Colonic mucosa (tissue), 4 donors: ENCODE measurements around the gene STARD13. TPM values are rescaled to one million over a fixed set of nuclear protein-coding genes. Genes with fewer than 3 reads are reported as not detected.
"Not testable (repeated sequence)": the region's sequence is repeated elsewhere in the genome, so short reads cannot be mapped to it uniquely, and the experiment has no call there.

Experiments used
- DNase-seq: peaks from one replicate; pipeline ENCODE4 v3.0.0-alpha.2; 2020
- H3K27ac ChIP-seq: fragments of 200-600 bp; one replicate; pipeline ENCODE4 v1.8.0; 2021
- H3K27me3 ChIP-seq: fragments of 200-600 bp; one replicate; pipeline ENCODE4 v1.8.0; 2021
- H3K36me3 ChIP-seq: fragments of 200-600 bp; one replicate; pipeline ENCODE4 v1.8.0; 2021
- H3K4me1 ChIP-seq: fragments of 200-600 bp; one replicate; pipeline ENCODE4 v1.8.0; 2021; ENCODE audit warnings: mild to moderate bottlenecking
- H3K4me3 ChIP-seq: fragments of 200-600 bp; one replicate; pipeline ENCODE4 v1.8.0; 2021
- H3K9ac ChIP-seq, 2 donors: one replicate each; pipeline ENCODE4 v1.7.0; 2013; ENCODE audit warnings: control low read depth in 2 of 2, low read depth in 2 of 2, low read length in 2 of 2
- H3K9me3 ChIP-seq: fragments of 200-600 bp; one replicate; pipeline ENCODE4 v1.8.0; 2021
- intact Hi-C: fragments of 100-400 bp; cut with DNase I; formaldehyde crosslinking; loops from one replicate; pipeline ENCODE4 v1.14.1; 2022
- total RNA-seq, 2 donors: library from RNA; stranded (reverse); fragmentation: NEBNext Ultra II Directional in 1 of 2; extraction: Animal tissue kit (Norgen Biotek cat#: 25700) in 1 of 2; gene quantifications; one replicate each; pipeline ENCODE4 v1.2.1, GENCODE V29; 2021
- TF ChIP-seq, protein P1 (sequence below): fragments of 200-600 bp; IDR thresholded peaks from one replicate; pipeline ENCODE4 v1.8.0; 2022; ENCODE audit warnings: antibody characterized with exemption, mild to moderate bottlenecking
- donor health status: healthy.
- donor health status: DM: no; HTN: no; CAD: no.
- donor health status: DM: no; HTN: no; CAD: no.

The STARD13 gene
- total RNA-seq, 2 donors from 2014 or later = 21.3 to 30.2 TPM

DNA sequence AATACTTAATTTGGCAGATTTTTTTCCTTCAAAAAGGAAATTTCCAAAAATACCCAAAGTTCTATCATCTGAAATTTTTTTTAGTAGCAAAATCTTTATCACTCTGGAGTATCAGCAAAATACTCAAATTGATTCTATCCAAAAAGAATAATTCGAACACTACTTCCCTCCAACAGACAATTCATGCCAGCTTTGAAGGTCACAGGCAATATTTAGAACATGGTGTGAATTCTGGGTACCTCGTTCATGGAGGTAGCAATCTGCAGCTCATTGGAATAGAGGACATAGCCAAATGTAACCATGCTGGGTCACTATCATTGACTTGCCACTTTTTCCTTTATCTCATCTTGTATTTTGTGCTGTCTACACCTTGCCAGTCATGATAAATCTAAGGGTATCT is 119.8 kb downstream of the STARD13 start:
- no peak for DNase-seq
- intact Hi-C loops = no loop called here
- no peak overlapping the region for H3K9ac ChIP-seq
- H3K4me3 ChIP-seq = no peak overlapping the region
- no peaks in the 10 kb centered on the region for H3K36me3 ChIP-seq
- no peaks in the 10 kb centered on the region for H3K9me3 ChIP-seq
- no peak overlapping the region for H3K27ac ChIP-seq
- no peaks in the 10 kb centered on the region for H3K27me3 ChIP-seq
- H3K4me1 ChIP-seq = no peaks in the 10 kb centered on the region
- TF ChIP-seq, protein P1, sequence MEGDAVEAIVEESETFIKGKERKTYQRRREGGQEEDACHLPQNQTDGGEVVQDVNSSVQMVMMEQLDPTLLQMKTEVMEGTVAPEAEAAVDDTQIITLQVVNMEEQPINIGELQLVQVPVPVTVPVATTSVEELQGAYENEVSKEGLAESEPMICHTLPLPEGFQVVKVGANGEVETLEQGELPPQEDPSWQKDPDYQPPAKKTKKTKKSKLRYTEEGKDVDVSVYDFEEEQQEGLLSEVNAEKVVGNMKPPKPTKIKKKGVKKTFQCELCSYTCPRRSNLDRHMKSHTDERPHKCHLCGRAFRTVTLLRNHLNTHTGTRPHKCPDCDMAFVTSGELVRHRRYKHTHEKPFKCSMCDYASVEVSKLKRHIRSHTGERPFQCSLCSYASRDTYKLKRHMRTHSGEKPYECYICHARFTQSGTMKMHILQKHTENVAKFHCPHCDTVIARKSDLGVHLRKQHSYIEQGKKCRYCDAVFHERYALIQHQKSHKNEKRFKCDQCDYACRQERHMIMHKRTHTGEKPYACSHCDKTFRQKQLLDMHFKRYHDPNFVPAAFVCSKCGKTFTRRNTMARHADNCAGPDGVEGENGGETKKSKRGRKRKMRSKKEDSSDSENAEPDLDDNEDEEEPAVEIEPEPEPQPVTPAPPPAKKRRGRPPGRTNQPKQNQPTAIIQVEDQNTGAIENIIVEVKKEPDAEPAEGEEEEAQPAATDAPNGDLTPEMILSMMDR = no peak

DNA sequence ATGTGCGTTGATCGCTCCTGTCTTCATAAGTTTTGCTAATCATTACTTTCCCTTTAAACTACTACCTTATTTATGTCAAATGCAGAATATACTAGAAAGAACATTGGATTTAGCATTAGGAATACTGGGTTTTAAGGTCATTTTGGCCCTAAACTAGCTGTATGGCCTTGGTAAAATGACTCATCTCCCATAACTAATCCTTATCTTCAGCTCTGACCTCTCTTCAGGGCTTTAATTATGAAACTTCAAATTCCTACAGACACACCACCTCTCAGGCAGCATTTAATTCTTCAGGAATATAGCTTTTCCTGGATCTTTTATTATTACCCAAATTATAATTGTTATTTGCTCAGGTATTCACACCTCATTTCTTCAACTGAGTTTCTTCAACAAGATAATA is 121.2 kb downstream of the STARD13 start:
- intact Hi-C loops = no loop called here
- no peak overlapping the region for H3K4me3 ChIP-seq
- H3K4me1 ChIP-seq = no peaks in the 10 kb centered on the region
- TF ChIP-seq, protein P1 = no peak
- no peaks in the 10 kb centered on the region for H3K36me3 ChIP-seq
- no peaks in the 10 kb centered on the region for H3K9me3 ChIP-seq
- no peak overlapping the region for H3K9ac ChIP-seq
- DNase-seq = no peak
- no peaks in the 10 kb centered on the region for H3K27me3 ChIP-seq
- H3K27ac ChIP-seq = no peak overlapping the region

DNA sequence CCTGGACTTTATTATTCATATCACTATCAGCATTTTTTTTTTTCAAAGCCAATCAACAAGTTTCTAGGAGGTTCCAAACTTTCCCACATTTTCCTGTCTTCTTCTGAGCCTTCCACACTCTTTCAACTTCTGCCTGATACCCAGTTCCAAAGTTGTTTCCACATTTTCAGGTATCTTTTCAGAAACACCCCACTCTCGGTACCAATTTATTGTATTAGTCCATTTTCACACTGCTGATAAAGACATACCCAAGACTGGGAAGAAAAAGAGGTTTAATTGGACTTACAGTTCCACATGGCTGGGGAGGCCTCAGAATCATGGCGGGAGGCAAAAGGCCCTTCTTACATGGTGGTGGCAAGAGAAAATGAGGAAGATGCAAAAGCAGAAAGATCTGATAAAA is 122.8 kb downstream of the STARD13 start:
- intact Hi-C loops, H3K36me3 ChIP-seq: not testable (repeated sequence)

DNA sequence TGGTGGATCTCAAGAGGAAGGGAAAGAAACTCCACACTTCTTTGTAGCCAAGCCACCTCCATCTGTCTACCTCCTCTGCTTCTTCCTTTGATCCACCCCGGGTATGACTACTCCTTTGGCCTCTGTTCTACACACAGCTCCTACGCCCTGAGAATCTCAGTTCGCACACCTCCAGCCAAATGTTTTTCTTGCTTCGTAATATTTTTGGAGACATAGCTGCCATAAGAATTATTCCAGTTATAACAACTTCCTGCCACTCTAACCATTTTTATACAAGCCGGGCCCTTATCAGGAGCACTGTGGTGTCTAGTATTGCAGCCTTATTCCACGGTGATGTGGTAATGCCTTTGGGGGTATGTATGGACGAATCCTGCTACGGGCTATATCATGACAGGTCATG is 126.7 kb downstream of the STARD13 start:
- H3K36me3 ChIP-seq = no peaks in the 10 kb centered on the region
- intact Hi-C loops = no loop called here

More for the DNA sequence above, 122.8 kb downstream of the STARD13 start:
- not testable (repeated sequence) for DNase-seq, H3K4me3 ChIP-seq, H3K4me1 ChIP-seq, H3K27ac ChIP-seq, H3K9ac ChIP-seq, H3K27me3 ChIP-seq, H3K9me3 ChIP-seq

DNA sequence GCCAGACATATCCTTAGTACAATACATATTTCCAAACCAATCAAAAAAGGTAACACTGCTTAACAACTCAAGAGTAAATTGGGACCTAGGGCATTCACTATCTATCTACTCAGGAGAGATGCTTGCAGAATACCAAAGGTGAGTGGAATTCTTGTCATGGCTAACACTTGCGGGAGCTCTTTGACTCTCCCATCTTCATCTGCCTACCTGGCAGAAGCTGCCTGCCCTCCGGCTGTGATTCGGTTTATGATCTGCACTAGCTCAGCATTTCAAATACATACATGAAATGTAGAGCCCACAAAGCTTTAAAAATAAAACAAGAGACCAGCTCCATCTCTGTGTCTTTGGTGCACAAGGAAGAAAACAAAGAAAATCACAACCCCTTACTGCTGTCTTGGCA is 127.3 kb downstream of the STARD13 start:
- Histone ChIP-seq H3K36me3 (no peaks in the 10 kb centered on the region), H3K27ac (no peak overlapping the region), H3K4me3 (no peak overlapping the region), H3K9me3 (no peaks in the 10 kb centered on the region), H3K9ac (no peak overlapping the region), H3K4me1 (no peaks in the 10 kb centered on the region), H3K27me3 (no peaks in the 10 kb centered on the region)
- no peak for DNase-seq
- intact Hi-C loops = no loop called here
- TF ChIP-seq, protein P1 = no peak

More for the DNA sequence above, 126.7 kb downstream of the STARD13 start:
- no peaks in the 10 kb centered on the region for H3K9me3 ChIP-seq
- H3K9ac ChIP-seq = no peak overlapping the region
- H3K4me3 ChIP-seq = no peak overlapping the region
- TF ChIP-seq, protein P1 = no peak
- DNase-seq = no peak
- H3K27me3 ChIP-seq = no peaks in the 10 kb centered on the region
- H3K27ac ChIP-seq = no peak overlapping the region
- H3K4me1 ChIP-seq = no peaks in the 10 kb centered on the region

DNA sequence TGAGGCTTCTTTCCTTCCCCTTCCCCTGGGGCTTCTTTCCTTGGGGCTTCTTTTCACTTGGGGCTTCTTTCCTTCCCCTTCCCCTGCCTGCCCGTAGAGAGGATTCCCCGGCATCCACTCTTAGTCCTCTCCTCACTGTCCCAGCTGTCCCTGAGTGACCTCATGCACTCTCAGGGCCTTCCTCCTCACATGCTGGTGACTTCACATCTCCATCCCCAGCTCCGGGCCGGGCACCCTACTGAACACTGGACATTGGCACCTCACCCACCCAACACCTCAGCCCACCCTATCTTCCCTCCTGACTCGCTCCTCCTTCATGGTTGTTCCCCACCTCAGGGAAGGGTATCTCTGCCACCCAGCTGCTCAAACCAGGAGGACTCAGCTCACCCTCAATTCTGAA is 130.6 kb downstream of the STARD13 start:
- H3K9ac ChIP-seq = no peak overlapping the region
- TF ChIP-seq, protein P1 = no peak
- no peak overlapping the region for H3K27ac ChIP-seq
- intact Hi-C loops = no loop called here
- H3K9me3 ChIP-seq = no peaks in the 10 kb centered on the region
- H3K4me1 ChIP-seq = no peaks in the 10 kb centered on the region
- no peaks in the 10 kb centered on the region for H3K27me3 ChIP-seq
- no peaks in the 10 kb centered on the region for H3K36me3 ChIP-seq
- no peak overlapping the region for H3K4me3 ChIP-seq
- no peak for DNase-seq
